Effector CD8-positive, alpha-beta T cell (primary cell): Measurements from ENCODE around the gene KIFC3.
"Not testable (repeated sequence)": the region's sequence is repeated elsewhere in the genome, so short reads cannot be mapped to it uniquely, and the experiment has no call there.

Experiments used
- DNase-seq: peaks from one replicate; lab custom pipeline; 2025; lab: John Stamatoyannopoulos, UW

Gene KIFC3

DNA sequence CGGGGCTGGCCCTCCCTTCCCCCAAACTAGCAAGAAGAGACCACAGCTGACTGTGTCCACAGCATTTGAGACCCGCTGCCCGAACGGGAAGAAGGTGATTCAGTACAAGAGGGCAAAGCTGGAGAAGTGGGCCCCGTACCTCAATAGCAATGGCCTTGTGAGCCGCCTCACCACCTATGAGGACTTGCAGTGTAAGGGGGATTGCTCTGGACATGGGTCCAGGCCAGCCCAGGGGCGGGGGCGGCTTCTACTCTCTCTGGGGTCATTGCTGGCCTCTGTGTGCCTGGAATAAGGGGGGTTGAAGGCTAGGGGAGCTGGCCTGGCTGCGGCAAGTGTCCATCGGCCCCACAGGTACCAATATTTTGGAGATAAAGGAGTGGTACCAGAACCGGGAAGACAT lies 79.6 kb downstream of the KIFC3 start:
- no peak for DNase-seq

- DNase-seq: no peak
These were observed 80.1 kb downstream of the KIFC3 start for GRCh38 chr16:57722210-57722499.

- no peak for DNase-seq
These were observed 80.7 kb downstream of the KIFC3 start for GRCh38 chr16:57721356-57722209.

- peak; percentile 13 for DNase-seq
These were observed 82.1 kb downstream of the KIFC3 start for GRCh38 chr16:57720142-57720575.

DNA sequence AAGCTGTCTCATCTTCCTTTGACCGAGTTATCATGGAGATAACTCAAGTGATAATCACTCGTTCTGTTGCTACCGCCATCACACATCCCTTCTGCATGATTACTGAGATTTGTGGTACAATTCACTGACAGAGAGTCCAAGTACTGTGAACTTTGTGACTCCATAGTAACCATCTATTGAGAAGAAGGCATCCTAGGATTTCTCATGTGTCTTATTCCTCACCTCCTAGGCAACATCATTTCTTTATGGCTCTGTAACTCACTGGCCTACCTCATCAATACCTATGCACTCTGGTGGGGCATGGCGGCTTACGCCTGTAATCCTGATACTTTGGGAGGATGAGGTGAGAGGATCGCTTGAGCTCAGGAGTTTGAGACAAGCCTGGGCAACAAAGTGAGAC lies 88.2 kb downstream of the KIFC3 start:
- no peak for DNase-seq

- DNase-seq: no peak
These were observed 88.7 kb downstream of the KIFC3 start for GRCh38 chr16:57713596-57713995.

GRCh38 chr16:57712569-57712968 lies 89.7 kb downstream of the KIFC3 start:
- DNase-seq: not testable (repeated sequence)

DNA sequence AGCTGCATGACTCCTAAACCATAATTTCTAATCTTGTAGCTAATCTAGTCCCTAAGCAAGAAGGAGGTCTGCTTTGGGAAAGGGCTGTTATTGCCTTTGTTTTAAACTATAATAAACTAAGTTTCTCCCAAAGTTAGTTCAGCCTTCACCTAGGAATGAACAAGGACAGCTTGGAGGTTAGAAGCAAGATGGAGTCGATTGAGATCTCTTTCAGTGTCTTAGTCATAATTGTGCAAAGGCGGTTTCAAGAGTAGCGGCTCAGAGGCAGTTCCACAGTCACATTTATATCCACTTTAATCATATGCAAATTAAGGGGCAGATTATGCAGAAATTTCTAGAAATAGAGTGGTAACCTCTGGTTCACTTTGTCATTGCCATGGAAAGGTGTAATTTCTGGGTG lies 90.3 kb downstream of the KIFC3 start:
- DNase-seq: no peak

GRCh38 chr16:57711346-57711745 lies 90.9 kb downstream of the KIFC3 start:
- no peak for DNase-seq

DNA sequence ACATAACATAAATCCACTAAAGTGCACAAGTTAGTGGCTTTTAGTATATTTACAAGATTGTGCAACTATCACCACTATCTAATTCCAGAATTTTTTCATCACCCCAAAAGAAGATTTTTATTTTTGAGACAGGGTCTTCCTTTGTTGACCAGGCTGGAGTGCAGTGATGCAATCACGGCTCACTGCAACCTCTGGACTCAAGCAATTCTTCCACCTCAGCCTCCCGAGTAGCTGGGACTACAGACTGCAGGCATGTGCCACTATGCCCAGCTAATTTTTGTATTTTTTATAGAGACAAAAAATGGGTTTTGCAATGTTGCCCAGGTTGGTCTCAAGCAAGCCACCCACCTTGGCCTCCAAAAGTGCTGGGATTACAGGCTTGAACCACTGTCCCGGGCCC lies 92.6 kb downstream of the KIFC3 start:
- no peak for DNase-seq
